ENCODE data around the gene ESPNL.
A peak's percentile ranks its signal among the peaks of the same experiment; 100 is the strongest.

Gene ESPNL

GRCh38 chr2:238131761-238132462, 31.8 kb downstream of the ESPNL start:
- Histone ChIP-seq H3K9me3 (no peaks in the 10 kb centered on the region), H3K27me3 (no peaks in the 10 kb centered on the region), H3K4me1 (peaks cover 0 to 14% (median 12%) of the 10 kb centered on the region in 4 donors), H3K36me3 (no peaks in the 10 kb centered on the region), H3K4me3 (no peak overlapping the region), H3K27ac (no peak overlapping the region)
- TF ChIP-seq CTCF (IDR thresholded peaks at IDR 0.05): no peak
- intact Hi-C loops (cut with DNase I; ENCODE audit: low total_unique reads): loop anchor here (5.0 kb wide), 1 partner anchor 70 kb away; the partner anchor contains the start of gene SCLY
- no peak for DNase-seq

DNA sequence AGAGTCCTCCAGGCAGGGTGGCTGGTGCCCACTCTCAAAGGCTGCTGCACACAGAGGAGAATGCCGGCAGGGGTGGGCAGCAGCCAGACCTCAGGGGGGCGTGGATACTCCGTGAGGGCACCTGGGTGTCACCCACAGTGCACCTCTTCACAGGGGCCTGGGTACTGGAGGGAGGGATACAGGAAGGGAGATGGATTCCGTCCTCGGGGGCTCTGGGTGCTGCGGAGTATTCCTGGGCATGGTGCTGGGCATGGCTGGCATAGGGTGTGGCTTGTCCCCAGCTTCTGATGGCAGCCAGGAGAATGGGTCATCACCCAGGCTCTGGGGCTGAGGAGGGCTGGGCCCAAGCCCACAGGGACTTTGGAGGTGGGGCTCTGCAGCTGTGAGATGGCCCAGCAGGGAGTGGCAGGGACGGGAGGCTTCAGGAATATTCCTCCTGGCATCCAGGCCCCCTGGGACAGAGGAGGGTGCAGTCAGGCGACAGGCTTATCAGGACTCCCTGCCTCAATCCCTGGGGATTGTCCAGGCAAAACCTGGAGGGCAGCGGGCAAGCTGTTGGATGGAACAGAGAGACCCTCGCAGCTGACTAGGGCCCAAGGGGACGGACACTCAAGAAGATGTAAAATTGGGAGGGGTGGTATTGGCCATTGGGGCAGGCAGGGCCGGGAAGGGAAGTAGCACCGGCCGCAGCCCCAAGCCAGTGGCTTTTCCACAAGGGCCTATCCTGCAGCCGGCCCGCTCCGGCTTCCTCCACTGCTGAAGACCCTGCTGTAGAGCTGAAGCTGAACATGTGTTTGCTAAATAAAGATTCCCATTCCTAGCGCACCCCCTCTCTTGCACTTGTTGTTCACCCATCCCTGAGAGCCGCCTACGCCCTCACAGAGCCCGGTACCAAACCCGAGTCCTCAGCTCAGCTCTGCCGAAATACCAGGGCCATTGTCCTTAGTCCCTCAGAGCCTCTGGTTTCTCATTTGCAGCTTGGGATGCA, 32.6 kb downstream of the ESPNL start:
- peaks cover 0 to 15% (median 11%) of the 10 kb centered on the region in 4 donors for H3K4me1 ChIP-seq
- peak in 1 of 2 donors; percentile 62 for DNase-seq
- H3K4me3 ChIP-seq: no peak overlapping the region
- H3K9me3 ChIP-seq: no peaks in the 10 kb centered on the region
- no peak overlapping the region for H3K27ac ChIP-seq
- no peaks in the 10 kb centered on the region for H3K36me3 ChIP-seq
- no peak for TF ChIP-seq CTCF (IDR thresholded peaks at IDR 0.05)
- no peaks in the 10 kb centered on the region for H3K27me3 ChIP-seq
- intact Hi-C loops (cut with DNase I; ENCODE audit: low total_unique reads): loop anchor here (5.0 kb wide), 1 partner anchor 70 kb away; the partner anchor contains the start of gene SCLY

- H3K4me1 ChIP-seq: peaks cover 0 to 25% (median 20%) of the 10 kb centered on the region in 4 donors
- TF ChIP-seq CTCF (IDR thresholded peaks at IDR 0.05): no peak
- intact Hi-C loops (cut with DNase I; ENCODE audit: low total_unique reads): loop anchor here (5.0 kb wide), 1 partner anchor 71 kb away; the partner anchor contains the start of gene SCLY
Observed at GRCh38 chr2:238133499-238134392, 33.6 kb downstream of the ESPNL start.

GRCh38 chr2:238134393-238134785, 34.2 kb downstream of the ESPNL start:
- intact Hi-C loops (cut with DNase I; ENCODE audit: low total_unique reads): loop anchor here (5.0 kb wide), 1 partner anchor 72 kb away; the partner anchor contains the start of gene SCLY

More at GRCh38 chr2:238133499-238134392, 33.6 kb downstream of the ESPNL start:
- no peak for DNase-seq
- H3K4me3 ChIP-seq: no peak overlapping the region
- no peaks in the 10 kb centered on the region for H3K27me3 ChIP-seq
- no peaks in the 10 kb centered on the region for H3K9me3 ChIP-seq
- H3K36me3 ChIP-seq: no peaks in the 10 kb centered on the region
- no peak overlapping the region for H3K27ac ChIP-seq

More at GRCh38 chr2:238134393-238134785, 34.2 kb downstream of the ESPNL start:
- no peak for TF ChIP-seq CTCF (IDR thresholded peaks at IDR 0.05)
- H3K27me3 ChIP-seq: no peaks in the 10 kb centered on the region
- H3K9me3 ChIP-seq: no peaks in the 10 kb centered on the region
- H3K27ac ChIP-seq: no peak overlapping the region
- H3K4me3 ChIP-seq: no peak overlapping the region
- H3K36me3 ChIP-seq: no peaks in the 10 kb centered on the region
- no peak for DNase-seq
- peaks cover 0 to 32% (median 26%) of the 10 kb centered on the region in 4 donors for H3K4me1 ChIP-seq
